Neutrophil (primary cell): Measurements from ENCODE around the gene BCR.
A peak's percentile ranks its signal among the peaks of the same experiment; 100 is the strongest.

Source experiments
- H3K27ac ChIP-seq: fragments of 200-600 bp; sonication (generic); 2 replicates; pipeline ENCODE4 v1.5.1; 2016; ENCODE audit warnings: mild to moderate bottlenecking, moderate library complexity
- H3K27me3 ChIP-seq: fragments of 200-600 bp; sonication (generic); 2 replicates; pipeline ENCODE4 v1.6.0; 2016; ENCODE audit warnings: mild to moderate bottlenecking
- H3K36me3 ChIP-seq: fragments of 200-600 bp; sonication (generic); 2 replicates; pipeline ENCODE4 v1.5.1; 2017
- H3K4me1 ChIP-seq, 2 experiments: fragments of 200-600 bp in 1 of 2; sonication (generic) in 1 of 2; 1 replicate in 1 of 2; 2 replicates in 1 of 2; pipeline versions ENCODE4 v1.5.1 to v1.6.1; 2013 to 2016; ENCODE audit warnings: low read depth in 1 of 2, low read length in 1 of 2, mild to moderate bottlenecking in 1 of 2, moderate library complexity in 1 of 2; ENCODE audit not compliant: control insufficient read depth in 1 of 2, insufficient read depth in 1 of 2
- H3K4me3 ChIP-seq, 2 experiments: fragments of 200-600 bp in 1 of 2; sonication (generic) in 1 of 2; 1 replicate in 1 of 2; 2 replicates in 1 of 2; pipeline ENCODE4 v1.5.1; 2013 to 2016; ENCODE audit warnings: low read depth in 1 of 2, low read length in 1 of 2, mild to moderate bottlenecking in 1 of 2, moderate library complexity in 1 of 2
- H3K9me3 ChIP-seq: fragments of 200-600 bp; sonication (generic); 2 replicates; pipeline ENCODE4 v1.5.1; 2016
- CTCF ChIP-seq: fragments of 200-600 bp; sonication (generic); IDR thresholded peaks from 2 replicates; pipeline ENCODE4 v1.5.1; 2016; ENCODE audit warnings: antibody characterized with exemption

Gene BCR

GRCh38 chr22:23196165-23196564 is 15.9 kb downstream of the BCR start:
- Histone ChIP-seq H3K27me3 (no peaks in the 10 kb centered on the region), H3K36me3 (peaks cover 8% of the 10 kb centered on the region), H3K4me1 (peaks cover 17 to 20% of the 10 kb centered on the region in 2 experiments), H3K9me3 (no peaks in the 10 kb centered on the region), H3K27ac (no peak overlapping the region), H3K4me3 (no peak overlapping the region)
- no peak for TF ChIP-seq CTCF

- no peaks in the 10 kb centered on the region for H3K27me3 ChIP-seq
- no peaks in the 10 kb centered on the region for H3K36me3 ChIP-seq
- peaks cover 22 to 23% of the 10 kb centered on the region in 2 experiments for H3K4me1 ChIP-seq
- H3K4me3 ChIP-seq: no peak overlapping the region
- peak overlapping the region; percentile 55 for H3K27ac ChIP-seq
- no peaks in the 10 kb centered on the region for H3K9me3 ChIP-seq
- TF ChIP-seq CTCF: no peak
Observed at GRCh38 chr22:23197836-23198235, 17.5 kb downstream of the BCR start.

- Histone ChIP-seq H3K27ac (no peak overlapping the region), H3K4me1 (peaks cover 22 to 23% of the 10 kb centered on the region in 2 experiments), H3K27me3 (no peaks in the 10 kb centered on the region), H3K9me3 (no peaks in the 10 kb centered on the region), H3K4me3 (no peak overlapping the region), H3K36me3 (no peaks in the 10 kb centered on the region)
- TF ChIP-seq CTCF: no peak
Observed at GRCh38 chr22:23199159-23199558, 18.9 kb downstream of the BCR start.

GRCh38 chr22:23200898-23201297 is 20.6 kb downstream of the BCR start:
- TF ChIP-seq CTCF: no peak

GRCh38 chr22:23202812-23203451 is 22.6 kb downstream of the BCR start:
- peaks cover 9 to 14% of the 10 kb centered on the region in 2 experiments for H3K4me1 ChIP-seq
- TF ChIP-seq CTCF: no peak

More at GRCh38 chr22:23200898-23201297, 20.6 kb downstream of the BCR start:
- H3K36me3 ChIP-seq: peaks cover 6% of the 10 kb centered on the region
- no peak overlapping the region for H3K27ac ChIP-seq
- H3K9me3 ChIP-seq: no peaks in the 10 kb centered on the region
- no peaks in the 10 kb centered on the region for H3K27me3 ChIP-seq
- peaks cover 22 to 28% of the 10 kb centered on the region in 2 experiments for H3K4me1 ChIP-seq
- no peak overlapping the region for H3K4me3 ChIP-seq

More at GRCh38 chr22:23202812-23203451, 22.6 kb downstream of the BCR start:
- no peak overlapping the region for H3K27ac ChIP-seq
- no peaks in the 10 kb centered on the region for H3K9me3 ChIP-seq
- H3K27me3 ChIP-seq: no peaks in the 10 kb centered on the region
- H3K36me3 ChIP-seq: peaks cover 6% of the 10 kb centered on the region
- no peak overlapping the region for H3K4me3 ChIP-seq
